Measurements from ENCODE around the gene ARSG.

ARSG gene

DNA sequence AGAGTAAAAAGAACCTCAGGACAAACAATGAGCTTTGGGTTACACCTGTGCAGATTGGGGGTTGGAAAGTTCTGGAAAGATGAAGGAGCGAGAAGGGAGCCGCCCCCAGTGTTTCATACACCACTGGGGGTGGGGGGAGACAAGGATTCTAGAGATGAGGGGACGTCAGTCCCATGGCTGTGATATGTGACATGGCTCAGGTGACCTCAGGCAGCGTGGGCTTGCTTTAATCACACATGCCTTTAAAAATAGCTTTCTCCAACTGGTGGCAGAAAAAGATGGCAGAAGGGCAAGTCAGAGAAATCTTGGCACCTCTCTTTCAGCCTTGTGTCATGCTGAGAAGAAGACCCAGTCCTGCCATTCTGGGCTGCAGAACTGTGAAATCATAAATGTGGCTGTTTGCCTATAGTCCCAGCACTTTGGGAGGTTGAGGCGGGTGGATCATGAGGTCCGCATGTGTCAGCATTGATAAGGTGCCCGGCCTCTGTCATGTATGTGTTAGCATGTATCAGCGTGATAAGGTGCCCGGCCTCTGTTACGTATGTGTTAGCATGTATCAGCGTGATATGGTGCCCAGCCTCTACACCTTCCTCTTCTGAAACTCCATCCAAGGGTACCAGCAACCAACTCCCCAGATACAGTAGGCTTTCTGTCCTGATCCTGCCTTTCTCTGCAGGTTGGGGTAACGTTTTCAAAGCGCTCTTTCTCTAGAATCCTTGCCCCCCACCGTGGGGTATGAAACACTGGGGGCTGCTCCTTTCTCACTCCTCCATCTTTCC lies 141.0 kb downstream of the ARSG start:
- no peak for DNase-seq (ENCODE audit: low read depth)
- TF ChIP-seq, protein P1, sequence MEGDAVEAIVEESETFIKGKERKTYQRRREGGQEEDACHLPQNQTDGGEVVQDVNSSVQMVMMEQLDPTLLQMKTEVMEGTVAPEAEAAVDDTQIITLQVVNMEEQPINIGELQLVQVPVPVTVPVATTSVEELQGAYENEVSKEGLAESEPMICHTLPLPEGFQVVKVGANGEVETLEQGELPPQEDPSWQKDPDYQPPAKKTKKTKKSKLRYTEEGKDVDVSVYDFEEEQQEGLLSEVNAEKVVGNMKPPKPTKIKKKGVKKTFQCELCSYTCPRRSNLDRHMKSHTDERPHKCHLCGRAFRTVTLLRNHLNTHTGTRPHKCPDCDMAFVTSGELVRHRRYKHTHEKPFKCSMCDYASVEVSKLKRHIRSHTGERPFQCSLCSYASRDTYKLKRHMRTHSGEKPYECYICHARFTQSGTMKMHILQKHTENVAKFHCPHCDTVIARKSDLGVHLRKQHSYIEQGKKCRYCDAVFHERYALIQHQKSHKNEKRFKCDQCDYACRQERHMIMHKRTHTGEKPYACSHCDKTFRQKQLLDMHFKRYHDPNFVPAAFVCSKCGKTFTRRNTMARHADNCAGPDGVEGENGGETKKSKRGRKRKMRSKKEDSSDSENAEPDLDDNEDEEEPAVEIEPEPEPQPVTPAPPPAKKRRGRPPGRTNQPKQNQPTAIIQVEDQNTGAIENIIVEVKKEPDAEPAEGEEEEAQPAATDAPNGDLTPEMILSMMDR (IDR thresholded peaks at IDR 0.05; ENCODE audit: insufficient read depth, low read depth, low read length, missing control alignments) = no peak
- no peak overlapping the region for H3K4me3 ChIP-seq (ENCODE audit: low read depth, low read length)

DNA sequence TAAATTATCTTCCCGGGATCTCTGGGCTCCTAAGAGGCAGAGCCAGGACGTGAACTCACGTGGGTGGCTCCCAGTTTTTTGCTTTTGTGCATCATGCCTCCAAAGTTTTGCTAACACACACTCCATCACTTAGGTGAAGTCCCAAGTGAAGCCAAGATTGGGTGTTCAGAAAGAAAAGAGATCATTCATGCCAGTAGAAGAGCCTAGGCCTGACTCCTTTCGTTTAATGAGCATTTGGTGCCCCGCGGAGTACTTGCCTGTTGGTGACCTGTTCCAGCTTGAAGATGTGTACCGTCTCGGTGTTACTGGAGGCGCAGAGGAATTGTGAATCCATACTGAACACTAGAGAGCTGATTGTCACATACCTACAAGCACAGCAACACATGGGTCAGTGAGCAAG lies 141.9 kb downstream of the ARSG start:
- TF ChIP-seq, protein P1 (IDR thresholded peaks at IDR 0.05; ENCODE audit: insufficient read depth, low read depth, low read length, missing control alignments) = no peak
- H3K4me3 ChIP-seq (ENCODE audit: low read depth, low read length) = no peak overlapping the region
- DNase-seq (ENCODE audit: low read depth) = no peak

DNA sequence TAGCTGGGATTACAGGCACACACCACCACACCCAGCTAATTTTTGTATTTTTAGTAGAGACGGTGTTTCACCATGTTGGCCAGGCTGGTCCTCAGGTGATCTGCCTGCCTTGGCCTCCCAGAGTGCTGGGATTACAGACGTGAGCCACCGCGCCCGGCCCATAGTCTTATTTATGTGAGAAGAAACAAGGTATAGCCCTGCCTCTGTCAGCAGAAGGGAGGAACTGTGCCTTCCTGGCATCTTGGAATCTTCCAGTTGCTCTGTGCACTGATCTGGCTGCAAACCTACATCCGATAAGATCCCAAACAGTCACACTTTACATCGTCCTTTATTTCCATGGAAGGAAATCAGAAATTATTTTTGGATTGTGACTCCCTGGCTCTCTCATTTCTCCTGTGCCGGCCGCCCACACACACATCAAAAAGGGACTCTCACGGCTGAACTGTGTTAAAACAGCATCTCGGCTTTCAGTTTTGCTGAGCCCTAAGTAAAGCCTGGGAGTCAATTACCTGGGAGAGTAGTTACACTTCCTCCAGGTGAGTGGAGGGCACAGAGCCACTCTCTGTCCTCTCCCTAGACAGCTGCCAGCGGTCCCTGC lies 142.7 kb downstream of the ARSG start:
- no peak for DNase-seq (ENCODE audit: low read depth)
- H3K4me3 ChIP-seq (ENCODE audit: low read depth, low read length) = no peak overlapping the region
- TF ChIP-seq, protein P1 (IDR thresholded peaks at IDR 0.05; ENCODE audit: insufficient read depth, low read depth, low read length, missing control alignments) = no peak

DNA sequence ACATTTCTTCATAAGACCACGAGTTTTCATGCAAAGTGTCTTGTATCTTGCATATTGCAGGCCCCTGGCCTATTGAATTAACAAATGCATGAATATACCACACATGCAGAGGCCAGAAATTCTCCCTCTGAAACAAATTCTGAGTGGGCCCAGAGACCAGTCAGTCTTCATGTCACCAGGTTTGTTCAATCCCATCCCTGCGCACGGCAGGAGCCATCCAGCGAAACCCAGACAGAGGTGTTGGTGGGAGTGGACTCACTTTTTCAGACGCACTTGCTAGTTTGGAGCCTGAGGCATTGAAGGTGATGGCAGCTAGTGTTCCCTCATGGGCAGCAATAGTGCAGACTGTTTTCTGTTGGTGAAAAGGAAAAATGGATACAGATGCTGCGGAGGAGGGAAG lies 144.1 kb downstream of the ARSG start:
- no peak overlapping the region for H3K4me3 ChIP-seq (ENCODE audit: low read depth, low read length)
- no peak for DNase-seq (ENCODE audit: low read depth)
- TF ChIP-seq, protein P1 (IDR thresholded peaks at IDR 0.05; ENCODE audit: insufficient read depth, low read depth, low read length, missing control alignments) = no peak

DNA sequence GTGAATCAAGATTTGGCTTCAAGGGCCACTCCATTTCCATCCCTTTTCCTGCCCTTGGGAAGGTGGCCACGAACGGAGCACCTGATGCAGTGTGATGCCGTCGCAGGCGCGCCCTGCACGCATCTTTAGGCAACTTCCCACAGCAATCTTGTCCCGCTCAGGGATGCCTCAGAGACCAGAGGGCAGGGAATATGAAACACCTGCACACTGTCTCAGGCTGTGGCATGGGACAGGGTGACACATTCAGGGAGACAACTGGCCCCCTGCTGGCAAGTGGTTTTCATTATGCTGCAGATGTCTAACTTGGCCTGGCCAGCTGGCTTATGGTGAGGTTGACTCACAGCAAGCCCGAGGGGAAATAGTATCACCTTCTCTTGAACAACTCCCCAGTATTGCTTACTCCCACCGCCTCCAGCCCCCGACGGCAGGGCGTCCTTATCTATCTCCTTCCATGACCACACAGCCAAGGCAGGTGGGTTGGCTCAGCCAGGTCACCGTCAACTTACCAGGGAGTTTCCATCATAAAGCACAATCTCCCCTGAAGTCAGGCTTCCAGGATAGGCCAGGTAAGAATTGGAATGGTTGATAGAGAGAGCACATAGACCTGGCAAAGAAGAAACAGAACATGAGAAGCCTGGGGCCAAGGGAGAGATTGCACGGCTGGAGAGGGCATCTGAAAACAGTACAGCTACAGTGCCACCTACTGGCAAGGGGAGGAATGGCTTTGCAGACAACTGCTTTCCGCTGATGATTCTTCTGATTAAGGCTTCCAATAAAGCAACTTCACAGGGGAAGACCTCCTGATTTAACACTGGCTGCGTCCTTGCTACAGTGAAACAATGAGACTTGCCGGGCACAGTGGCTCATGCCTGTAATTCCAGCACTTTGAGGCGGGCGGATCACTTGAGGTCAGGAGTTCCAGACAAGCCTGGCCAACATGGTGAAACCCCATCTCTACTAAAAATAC lies 144.9 kb downstream of the ARSG start:
- TF ChIP-seq, protein P1 (IDR thresholded peaks at IDR 0.05; ENCODE audit: insufficient read depth, low read depth, low read length, missing control alignments) = peak; percentile 98
- H3K4me3 ChIP-seq (ENCODE audit: low read depth, low read length) = no peak overlapping the region
- peak; percentile 89 for DNase-seq (ENCODE audit: low read depth)

DNA sequence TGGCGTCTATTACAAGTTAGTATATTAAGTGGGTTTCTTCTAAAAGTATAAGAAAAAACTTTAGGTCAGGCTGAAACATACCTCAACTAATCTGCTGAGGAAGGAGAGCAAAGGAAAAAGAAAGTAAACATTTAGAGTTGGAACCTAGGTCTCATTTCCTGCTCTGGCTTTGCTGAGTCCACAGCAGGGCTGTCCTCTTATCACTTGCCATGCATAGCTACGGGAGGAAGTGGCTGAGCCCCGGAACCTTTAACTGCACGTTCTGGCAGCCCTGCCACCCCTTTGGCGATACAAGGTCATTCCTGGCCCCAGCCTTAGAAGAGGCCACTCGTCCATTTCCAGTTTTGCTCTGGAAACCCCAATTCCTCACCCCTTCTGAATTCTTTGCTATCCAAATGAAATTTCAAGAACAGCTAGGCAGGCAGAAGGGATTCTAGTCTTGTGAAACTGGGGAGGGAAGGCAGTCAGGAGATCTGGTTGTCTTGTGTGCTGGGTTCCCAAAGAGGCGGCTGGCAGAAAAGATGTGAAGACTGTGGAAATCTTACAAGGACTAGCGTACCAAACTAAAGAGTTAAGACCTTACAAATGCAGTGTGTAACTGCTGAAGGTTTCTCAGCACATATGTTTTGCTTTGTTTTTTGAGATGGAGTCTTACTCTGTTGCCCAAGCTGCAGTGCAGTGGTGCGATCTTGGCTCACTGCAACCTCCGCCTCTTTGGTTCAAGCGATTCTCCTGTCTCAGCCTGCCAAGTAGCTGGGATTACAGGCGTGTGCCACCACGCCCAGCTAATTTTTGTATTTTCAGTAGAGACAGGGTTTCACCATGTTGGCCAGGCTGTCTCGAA lies 146.9 kb downstream of the ARSG start:
- TF ChIP-seq, protein P1 (IDR thresholded peaks at IDR 0.05; ENCODE audit: insufficient read depth, low read depth, low read length, missing control alignments) = no peak
- DNase-seq (ENCODE audit: low read depth) = peak; percentile 89
- H3K4me3 ChIP-seq (ENCODE audit: low read depth, low read length) = peak overlapping the region; percentile 4
